Right cardiac atrium (tissue), 5 donors: ENCODE measurements around the gene SPG11. TPM values are rescaled to one million over a fixed set of nuclear protein-coding genes. Genes with fewer than 3 reads are reported as not detected.

Experiments
- ATAC-seq, 2 donors: fragments of 200-7000 bp; cut with Tn5 transposase; one replicate each; pipeline versions ENCODE4 v1.8.0 to v1.9.1; 2020; ENCODE audit warnings: moderate library complexity in 2 of 2, mild to moderate bottlenecking in 1 of 2
- DNase-seq, 3 donors: peaks; one replicate each; pipeline ENCODE4 v3.0.0-alpha.2; 2020
- H3K27ac ChIP-seq: one replicate; pipeline ENCODE4 v1.5.1; 2013; ENCODE audit warnings: mild to moderate bottlenecking, low read length, control low read depth, moderate library complexity
- H3K27me3 ChIP-seq: one replicate; pipeline ENCODE4 v1.6.1; 2013; ENCODE audit not compliant: control insufficient read depth, insufficient read depth
- H3K4me1 ChIP-seq: one replicate; pipeline ENCODE4 v1.6.1; 2013; ENCODE audit warnings: low read length; ENCODE audit not compliant: control insufficient read depth, insufficient read depth
- H3K4me3 ChIP-seq: one replicate; pipeline ENCODE4 v1.5.1; 2013; ENCODE audit warnings: low read length, control low read depth
- H3K9me3 ChIP-seq: one replicate; pipeline ENCODE4 v1.6.1; 2013; ENCODE audit warnings: low read length; ENCODE audit not compliant: control insufficient read depth
- WGBS: extraction: QIAGEN DNeasy Blood & Tissue Kit; methylation state at CpG from one replicate; pipeline ENCODE4 v1.1.7; 2013; 5-methylcytosine and 5-hydroxymethylcytosine counted together
- intact Hi-C, 4 donors: fragments of 100-400 bp; cut with DNase I; formaldehyde crosslinking; loops; one replicate each; pipeline versions ENCODE4 v1.11.0 to v1.14.0; 2022 to 2023
- polyA plus RNA-seq: library from polyadenylated mRNA; stranded (reverse); fragments of 200-250 nt; gene quantifications from one replicate; pipeline ENCODE4 v1.2.3, GENCODE V29; 2013
- total RNA-seq, 4 donors: library from RNA; stranded (reverse); fragmentation: NEBNext Ultra II Directional; extraction: Animal tissue kit (Norgen Biotek cat#: 25700); gene quantifications; one replicate each; pipeline ENCODE4 v1.2.1, GENCODE V29; 2021
- donor health status: healthy with polysubstance abuse.
- donor health status: DM: no; HTN: yes; CAD: no.
- donor health status: DM: no; HTN: no; CAD: no.
- donor health status: DM: no; HTN: yes; CAD: no; lungs with severe emphysema.
- donor health status: DM: yes; HTN: yes; CAD: no.

SPG11 gene
- total and polyA plus RNA-seq, 5 donors: 15.0 to 45.7 (median 40.7) TPM

DNA sequence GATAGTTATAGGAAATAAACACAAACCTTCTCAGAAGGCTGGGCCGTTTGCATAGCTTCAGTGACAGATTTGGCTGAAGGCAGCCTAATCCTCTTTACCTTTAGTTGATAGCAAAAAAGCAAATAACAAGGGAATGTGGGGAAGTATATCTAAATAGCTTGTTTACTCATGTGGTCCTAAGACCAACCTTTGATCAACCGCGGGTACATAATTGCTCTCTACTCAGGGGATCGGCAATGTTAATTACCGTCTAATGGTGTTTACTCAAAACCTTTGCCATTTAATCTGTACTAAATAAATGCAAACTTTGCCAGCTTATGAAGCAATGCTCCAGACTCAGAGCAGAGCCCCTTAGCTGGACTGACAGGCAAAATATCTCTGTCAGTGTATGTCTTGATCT lies 74.9 kb downstream of the SPG11 start:
- 85% methylated on average over 5 of the region's 5 CpGs for whole genome bisulfite sequencing
- DNase-seq: no peak
- H3K9me3 ChIP-seq: no peaks in the 10 kb centered on the region
- no peaks in the 10 kb centered on the region for H3K27me3 ChIP-seq
- H3K4me3 ChIP-seq: no peak overlapping the region
- intact Hi-C loops: no loop called here
- H3K27ac ChIP-seq: no peak overlapping the region
- ATAC-seq: no peak
- no peaks in the 10 kb centered on the region for H3K4me1 ChIP-seq

DNA sequence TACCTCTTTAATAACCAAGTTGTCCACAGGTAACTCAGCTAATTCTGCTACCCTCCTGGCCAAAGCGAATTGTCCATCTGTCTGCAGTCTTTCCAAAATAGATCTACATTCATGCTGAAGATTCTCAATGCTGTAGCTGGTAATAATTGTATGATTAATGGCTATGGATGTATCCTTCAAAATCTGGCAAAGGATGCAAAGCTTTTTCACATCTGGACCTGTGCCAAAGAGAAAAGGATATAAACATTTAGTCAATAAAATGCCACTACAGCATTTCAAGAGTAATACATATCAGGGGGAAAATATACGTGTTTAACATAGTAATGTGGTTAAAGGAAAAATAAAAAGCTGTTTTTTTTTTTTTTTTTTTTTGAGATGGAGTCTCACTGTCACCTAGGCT lies 77.8 kb downstream of the SPG11 start:
- H3K27me3 ChIP-seq: no peaks in the 10 kb centered on the region
- no peaks in the 10 kb centered on the region for H3K4me1 ChIP-seq
- intact Hi-C loops: no loop called here
- no peak overlapping the region for H3K4me3 ChIP-seq
- H3K27ac ChIP-seq: no peak overlapping the region
- no peak for ATAC-seq
- 92% methylated on average over 2 of the region's 2 CpGs for WGBS
- H3K9me3 ChIP-seq: no peaks in the 10 kb centered on the region
- no peak for DNase-seq

DNA sequence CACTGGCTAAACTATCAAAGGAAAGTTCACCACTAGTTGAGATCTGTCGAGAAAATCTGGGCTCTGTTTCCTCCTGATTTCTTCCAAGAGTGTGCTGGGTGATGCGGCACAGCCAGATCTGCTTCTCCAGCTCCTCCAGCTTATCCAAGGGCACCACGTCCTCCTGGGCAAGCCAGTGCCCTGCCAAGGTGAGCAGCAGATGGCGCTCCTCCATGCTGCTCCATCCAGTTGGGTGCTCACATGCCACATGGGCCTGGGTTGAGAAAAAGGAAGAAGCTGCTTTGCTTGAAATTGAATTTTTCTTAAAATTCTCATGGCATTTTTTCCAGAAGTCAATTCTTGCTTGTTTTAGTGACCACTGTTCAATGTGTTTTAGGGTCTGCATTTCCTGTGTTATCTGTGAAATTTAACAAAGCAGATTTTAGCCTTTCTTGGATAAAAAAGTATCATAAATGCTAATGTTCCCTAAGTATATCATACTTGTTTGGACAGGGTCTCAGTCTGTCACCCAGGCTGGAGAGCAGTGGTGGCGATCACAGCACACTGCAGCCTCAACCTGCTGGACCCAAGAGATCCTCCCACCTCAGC lies 79.2 kb downstream of the SPG11 start:
- Histone ChIP-seq H3K27me3 (no peaks in the 10 kb centered on the region), H3K4me3 (no peak overlapping the region), H3K4me1 (no peaks in the 10 kb centered on the region), H3K9me3 (no peaks in the 10 kb centered on the region), H3K27ac (no peak overlapping the region)
- DNase-seq: peak in 2 of 3 donors; percentile 68 to 71
- intact Hi-C loops: no loop called here
- peak in 1 of 2 donors; percentile 69 for ATAC-seq
- 85% methylated on average over 5 of the region's 5 CpGs for WGBS

GRCh38 chr15:44580105-44580504 lies 83.4 kb downstream of the SPG11 start:
- Histone ChIP-seq H3K4me1 (no peaks in the 10 kb centered on the region), H3K27ac (no peak overlapping the region), H3K4me3 (no peak overlapping the region), H3K9me3 (no peaks in the 10 kb centered on the region), H3K27me3 (no peaks in the 10 kb centered on the region)
- DNase-seq (no peak), ATAC-seq (no peak)
- 86% methylated on average over 2 of the region's 2 CpGs for WGBS
- intact Hi-C loops: no loop called here

GRCh38 chr15:44574734-44575133 lies 88.7 kb downstream of the SPG11 start:
- H3K4me3 ChIP-seq: no peak overlapping the region
- DNase-seq: no peak
- H3K4me1 ChIP-seq: no peaks in the 10 kb centered on the region
- H3K9me3 ChIP-seq: no peaks in the 10 kb centered on the region
- WGBS: 77% methylated on average over 1 of the region's 1 CpG
- ATAC-seq: no peak
- H3K27ac ChIP-seq: no peak overlapping the region
- no peaks in the 10 kb centered on the region for H3K27me3 ChIP-seq
- intact Hi-C loops: no loop called here

DNA sequence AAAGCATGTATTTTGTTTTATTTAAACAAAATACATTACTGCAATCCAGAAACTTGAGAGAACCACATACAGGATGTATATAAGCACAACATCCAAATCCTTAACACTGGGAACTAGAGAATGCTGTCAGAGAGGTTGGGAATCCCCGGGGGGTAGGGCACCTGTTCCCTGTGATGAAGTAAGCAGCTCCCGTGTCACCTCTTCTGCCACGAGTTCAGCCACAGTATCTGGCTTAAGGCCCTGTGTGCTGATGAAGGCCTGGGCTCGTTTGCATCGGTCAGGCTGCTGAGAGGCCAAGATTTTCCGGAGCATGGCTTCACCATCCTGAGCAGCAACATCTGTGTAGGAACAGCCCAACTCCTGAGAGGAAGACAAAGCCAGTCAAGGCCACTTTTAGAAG lies 90.1 kb downstream of the SPG11 start:
- H3K4me3 ChIP-seq: no peak overlapping the region
- 87% methylated on average over 6 of the region's 6 CpGs for WGBS
- no peak overlapping the region for H3K27ac ChIP-seq
- no peaks in the 10 kb centered on the region for H3K9me3 ChIP-seq
- DNase-seq: no peak
- no peaks in the 10 kb centered on the region for H3K4me1 ChIP-seq
- intact Hi-C loops: no loop called here
- H3K27me3 ChIP-seq: no peaks in the 10 kb centered on the region
- no peak for ATAC-seq

- Histone ChIP-seq H3K9me3 (no peaks in the 10 kb centered on the region), H3K27me3 (no peaks in the 10 kb centered on the region), H3K4me1 (no peaks in the 10 kb centered on the region), H3K27ac (no peak overlapping the region), H3K4me3 (no peak overlapping the region)
- 90% methylated on average over 4 of the region's 4 CpGs for WGBS
- intact Hi-C loops: no loop called here
- DNase-seq (no peak), ATAC-seq (peak in 1 of 2 donors; percentile 26)
Measured at GRCh38 chr15:44570361-44570760, 93.1 kb downstream of the SPG11 start.

GRCh38 chr15:44569316-44569715 lies 94.1 kb downstream of the SPG11 start:
- no peak for ATAC-seq
- 96% methylated on average over 4 of the region's 4 CpGs for WGBS
- intact Hi-C loops: no loop called here

GRCh38 chr15:44568338-44568737 lies 95.1 kb downstream of the SPG11 start:
- WGBS: 92% methylated on average over 3 of the region's 3 CpGs

More at GRCh38 chr15:44569316-44569715, 94.1 kb downstream of the SPG11 start:
- Histone ChIP-seq H3K4me1 (no peaks in the 10 kb centered on the region), H3K27me3 (no peaks in the 10 kb centered on the region), H3K9me3 (no peaks in the 10 kb centered on the region), H3K4me3 (no peak overlapping the region), H3K27ac (no peak overlapping the region)
- DNase-seq: no peak

DNA sequence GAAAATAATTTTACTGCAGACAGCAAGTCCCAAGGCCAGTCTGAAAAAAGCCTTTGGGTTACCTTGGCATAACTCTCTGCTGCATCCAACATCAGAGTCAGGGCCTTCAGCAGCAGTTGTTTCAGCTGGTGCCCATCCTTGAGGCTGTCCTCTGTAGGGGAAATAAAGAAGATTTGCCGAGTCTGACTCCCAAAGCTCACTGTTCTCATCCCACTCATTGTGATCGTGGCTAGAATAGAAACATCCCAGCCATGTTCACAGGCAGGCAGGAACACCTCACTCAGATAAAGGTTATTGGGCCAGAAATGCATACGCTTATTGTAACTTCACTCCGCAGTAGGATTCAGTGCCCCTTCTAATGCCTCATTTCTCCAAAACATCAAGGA lies 97.3 kb downstream of the SPG11 start:
- Histone ChIP-seq H3K4me3 (no peak overlapping the region), H3K27ac (no peak overlapping the region), H3K9me3 (no peaks in the 10 kb centered on the region), H3K27me3 (no peaks in the 10 kb centered on the region), H3K4me1 (no peaks in the 10 kb centered on the region)
- ATAC-seq (no peak), DNase-seq (no peak)
- intact Hi-C loops: no loop called here
- 96% methylated on average over 4 of the region's 4 CpGs for WGBS

More at GRCh38 chr15:44568338-44568737, 95.1 kb downstream of the SPG11 start:
- intact Hi-C loops: no loop called here
- no peaks in the 10 kb centered on the region for H3K9me3 ChIP-seq
- ATAC-seq (no peak), DNase-seq (no peak)
- H3K27ac ChIP-seq: no peak overlapping the region
- no peaks in the 10 kb centered on the region for H3K27me3 ChIP-seq
- H3K4me1 ChIP-seq: no peaks in the 10 kb centered on the region
- no peak overlapping the region for H3K4me3 ChIP-seq

DNA sequence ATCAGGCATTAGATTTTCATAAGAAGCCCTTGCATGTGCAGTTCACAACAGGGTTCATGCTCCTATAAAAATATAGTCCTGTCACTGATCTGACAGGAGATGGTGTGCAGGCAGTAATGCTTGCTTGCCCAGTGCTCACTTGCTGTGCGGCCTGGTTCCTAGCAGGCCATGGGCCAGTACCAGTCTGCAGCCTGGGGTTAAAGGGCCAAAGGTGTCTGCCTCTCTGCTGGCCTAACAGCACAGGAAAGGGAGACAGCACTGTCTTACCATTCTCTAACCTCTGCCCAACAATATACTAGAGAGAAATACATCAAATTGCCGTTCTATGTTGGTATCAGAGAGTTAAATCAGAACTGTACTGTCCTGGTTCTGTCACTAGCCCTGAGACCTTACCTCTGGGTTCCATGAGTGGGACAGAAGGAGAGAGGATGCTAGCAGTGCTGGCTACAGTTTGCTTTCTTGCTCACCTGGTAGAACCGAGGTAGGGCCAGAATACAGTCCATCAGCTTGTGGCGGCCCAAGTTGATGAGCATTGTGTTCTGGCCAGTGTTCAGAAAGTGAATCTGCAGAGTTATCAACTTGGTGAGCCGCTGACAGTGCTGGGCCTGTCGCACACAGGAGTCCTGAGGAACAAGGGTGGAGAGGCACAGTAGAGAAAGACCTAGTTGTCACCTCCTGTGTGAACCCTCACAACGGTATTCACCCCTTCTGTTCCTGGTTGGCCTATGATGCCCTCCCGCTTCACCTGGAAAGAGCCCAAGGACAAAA lies 97.9 kb downstream of the SPG11 start:
- no peak for ATAC-seq
- Histone ChIP-seq H3K27ac (no peak overlapping the region), H3K4me3 (no peak overlapping the region), H3K9me3 (no peaks in the 10 kb centered on the region), H3K27me3 (no peaks in the 10 kb centered on the region), H3K4me1 (no peaks in the 10 kb centered on the region)
- 98% methylated on average over 8 of the region's 8 CpGs for WGBS
- intact Hi-C loops: no loop called here
- no peak for DNase-seq
